HG03039 (cell line): ENCODE measurements around the gene KLF15.
"Not testable (repeated sequence)": the region's sequence is repeated elsewhere in the genome, so short reads cannot be mapped to it uniquely, and the experiment has no call there.

Experiments
- ATAC-seq: cut with Tn5 transposase; IDR thresholded peaks from one replicate; pipeline ENCODE4 v1.9.1; 2021; ENCODE audit warnings: mild to moderate bottlenecking, moderate library complexity; ENCODE audit not compliant: unreplicated experiment

KLF15 gene

GRCh38 chr3:126348308-126348920 is 8.8 kb downstream of the KLF15 start:
- ATAC-seq: no peak

GRCh38 chr3:126347543-126348161 is 9.6 kb downstream of the KLF15 start:
- ATAC-seq: no peak

GRCh38 chr3:126346466-126346865 is 10.7 kb downstream of the KLF15 start:
- no peak for ATAC-seq

GRCh38 chr3:126345641-126346460 is 11.4 kb downstream of the KLF15 start:
- no peak for ATAC-seq

GRCh38 chr3:126345231-126345630 is 12.0 kb downstream of the KLF15 start:
- no peak for ATAC-seq

GRCh38 chr3:126344380-126345041 is 12.7 kb downstream of the KLF15 start:
- no peak for ATAC-seq

GRCh38 chr3:126343649-126344035 is 13.6 kb downstream of the KLF15 start:
- ATAC-seq: no peak

- no peak for ATAC-seq
These were observed 14.1 kb downstream of the KLF15 start for GRCh38 chr3:126342991-126343648.

GRCh38 chr3:126342211-126342610 is 15.0 kb downstream of the KLF15 start:
- ATAC-seq: no peak

- ATAC-seq: no peak
These were observed 15.5 kb downstream of the KLF15 start for GRCh38 chr3:126341755-126342150.

- ATAC-seq: no peak
These were observed 16.1 kb downstream of the KLF15 start for GRCh38 chr3:126340943-126341754.

GRCh38 chr3:126340596-126340942 is 16.6 kb downstream of the KLF15 start:
- no peak for ATAC-seq

GRCh38 chr3:126340081-126340511 is 17.1 kb downstream of the KLF15 start:
- ATAC-seq: no peak

GRCh38 chr3:126339466-126339865 is 17.7 kb downstream of the KLF15 start:
- ATAC-seq: no peak

GRCh38 chr3:126338790-126339288 is 18.4 kb downstream of the KLF15 start:
- ATAC-seq: no peak

GRCh38 chr3:126337980-126338651 is 19.1 kb downstream of the KLF15 start:
- no peak for ATAC-seq

GRCh38 chr3:126331812-126332336 is 25.3 kb downstream of the KLF15 start:
- ATAC-seq: not testable (repeated sequence)

- no peak for ATAC-seq
These were observed 27.1 kb downstream of the KLF15 start for GRCh38 chr3:126329927-126330725.
